Esophagus muscularis mucosa (tissue), 3 donors: Measurements from ENCODE around the gene SH3RF3.

Source experiments
- CTCF ChIP-seq, 3 experiments: fragments of 200-600 bp in 2 of 3; fragments of 450-650 bp in 1 of 3; sonication (generic) in 2 of 3; IDR thresholded peaks; one replicate each; pipeline ENCODE4 v1.5.1; 2017 to 2019; ENCODE audit warnings: antibody characterized with exemption in 3 of 3, mild to moderate bottlenecking in 2 of 3, moderate library complexity in 1 of 3
- POLR2A ChIP-seq: fragments of 450-650 bp; IDR thresholded peaks from one replicate; pipeline ENCODE4 v1.6.1; 2017; ENCODE audit warnings: antibody characterized with exemption, moderate library complexity, mild to moderate bottlenecking, low read depth

GRCh38 chr2:109237792-109238191 lies 108.8 kb downstream of the SH3RF3 start:
- TF ChIP-seq CTCF (IDR thresholded peaks at IDR 0.05) (no peak), POLR2A (no peak)
